Fibroblast of the aortic adventitia (primary cell): ENCODE measurements around the gene RPS6KA2. TPM values are rescaled to one million over a fixed set of nuclear protein-coding genes. Genes with fewer than 3 reads are reported as not detected.

Source experiments
- DNase-seq: peaks from one replicate; pipeline ENCODE4 v3.0.0-alpha.2; 2010; ENCODE audit warnings: low read depth
- H3K4me3 ChIP-seq: 2 replicates; pipeline ENCODE4 v1.5.1; 2011; ENCODE audit warnings: low read depth, mild to moderate bottlenecking, control low read depth, low read length, moderate library complexity
- total RNA-seq: library from RNA; depleted of rRNA; stranded (reverse); fragments of >200 nt; gene quantifications from 2 replicates; pipeline ENCODE4 v1.2.3, GENCODE V29; 2012; ENCODE audit warnings: low replicate concordance
- TF ChIP-seq, protein P1 (sequence below): IDR thresholded peaks from 2 replicates; pipeline ENCODE4 v1.5.1; 2011; ENCODE audit warnings: mild to moderate bottlenecking, low read length, control low read depth, inconsistent platforms; ENCODE audit not compliant: insufficient read depth

Gene RPS6KA2
- total RNA-seq, 1 donor = 89.7 TPM

DNA sequence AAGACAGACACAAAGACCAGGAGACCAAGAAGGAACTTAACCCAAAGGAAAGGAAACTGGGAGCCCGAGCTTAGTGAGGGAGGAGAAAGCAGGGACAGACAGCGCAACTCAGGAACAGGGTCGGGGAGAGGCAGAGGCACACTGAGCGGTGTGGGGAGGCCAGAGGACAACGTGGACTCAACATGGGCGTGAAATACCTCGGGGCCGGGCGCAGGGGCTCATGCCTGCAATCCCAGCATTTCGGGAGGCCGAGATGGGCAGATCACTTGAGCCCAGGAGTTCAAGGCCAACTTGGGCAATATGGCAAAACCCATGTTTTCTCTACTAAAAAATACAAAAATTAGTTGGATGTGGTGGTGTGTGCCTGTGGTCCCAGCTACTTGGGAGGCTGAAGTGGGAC is 5.7 kb upstream of the RPS6KA2 start:
- no peak for DNase-seq
- H3K4me3 ChIP-seq = no peak overlapping the region
- TF ChIP-seq, protein P1, sequence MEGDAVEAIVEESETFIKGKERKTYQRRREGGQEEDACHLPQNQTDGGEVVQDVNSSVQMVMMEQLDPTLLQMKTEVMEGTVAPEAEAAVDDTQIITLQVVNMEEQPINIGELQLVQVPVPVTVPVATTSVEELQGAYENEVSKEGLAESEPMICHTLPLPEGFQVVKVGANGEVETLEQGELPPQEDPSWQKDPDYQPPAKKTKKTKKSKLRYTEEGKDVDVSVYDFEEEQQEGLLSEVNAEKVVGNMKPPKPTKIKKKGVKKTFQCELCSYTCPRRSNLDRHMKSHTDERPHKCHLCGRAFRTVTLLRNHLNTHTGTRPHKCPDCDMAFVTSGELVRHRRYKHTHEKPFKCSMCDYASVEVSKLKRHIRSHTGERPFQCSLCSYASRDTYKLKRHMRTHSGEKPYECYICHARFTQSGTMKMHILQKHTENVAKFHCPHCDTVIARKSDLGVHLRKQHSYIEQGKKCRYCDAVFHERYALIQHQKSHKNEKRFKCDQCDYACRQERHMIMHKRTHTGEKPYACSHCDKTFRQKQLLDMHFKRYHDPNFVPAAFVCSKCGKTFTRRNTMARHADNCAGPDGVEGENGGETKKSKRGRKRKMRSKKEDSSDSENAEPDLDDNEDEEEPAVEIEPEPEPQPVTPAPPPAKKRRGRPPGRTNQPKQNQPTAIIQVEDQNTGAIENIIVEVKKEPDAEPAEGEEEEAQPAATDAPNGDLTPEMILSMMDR = no peak

DNA sequence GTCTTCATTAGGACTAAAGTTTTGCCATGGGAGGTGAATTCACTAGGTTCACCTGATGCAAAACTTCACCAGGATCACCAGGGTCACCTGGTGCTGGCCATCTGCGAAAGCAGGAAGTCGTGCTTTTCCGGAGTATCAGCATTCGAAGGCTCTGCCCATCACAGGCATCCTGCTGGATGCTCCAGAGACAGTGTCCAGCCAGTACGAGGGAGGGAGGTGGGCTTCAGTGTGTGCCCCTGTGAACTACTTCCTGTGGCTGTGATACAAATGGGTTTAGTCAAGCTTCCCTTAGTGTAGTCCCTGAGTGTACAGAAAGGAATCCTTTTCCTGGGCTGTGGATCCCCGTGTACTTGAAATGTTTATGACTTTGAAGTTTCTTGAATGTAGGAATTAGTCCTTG is 3.4 kb upstream of the RPS6KA2 start:
- TF ChIP-seq, protein P1 = no peak
- H3K4me3 ChIP-seq = no peak overlapping the region
- no peak for DNase-seq

DNA sequence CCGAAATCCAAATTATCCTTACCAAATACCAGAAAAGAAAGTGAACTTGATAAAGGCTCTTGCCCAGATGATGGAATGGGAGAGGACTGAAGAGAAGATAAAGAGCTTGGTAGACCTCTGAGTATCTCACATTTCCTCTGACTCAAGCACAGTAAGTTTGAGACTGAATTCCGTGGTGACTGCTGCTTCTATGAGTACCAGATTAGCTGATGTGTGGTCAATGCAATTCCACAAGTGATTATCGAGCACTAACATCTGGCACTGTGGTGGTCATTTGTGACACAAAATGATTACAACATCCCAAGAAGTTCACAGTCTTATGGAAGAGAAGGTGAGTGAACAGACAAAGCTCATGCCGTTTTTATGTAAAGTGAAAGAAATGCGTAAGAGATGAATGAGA is 2.6 kb upstream of the RPS6KA2 start:
- H3K4me3 ChIP-seq = no peak overlapping the region
- peak; percentile 74 for DNase-seq
- TF ChIP-seq, protein P1 = no peak

DNA sequence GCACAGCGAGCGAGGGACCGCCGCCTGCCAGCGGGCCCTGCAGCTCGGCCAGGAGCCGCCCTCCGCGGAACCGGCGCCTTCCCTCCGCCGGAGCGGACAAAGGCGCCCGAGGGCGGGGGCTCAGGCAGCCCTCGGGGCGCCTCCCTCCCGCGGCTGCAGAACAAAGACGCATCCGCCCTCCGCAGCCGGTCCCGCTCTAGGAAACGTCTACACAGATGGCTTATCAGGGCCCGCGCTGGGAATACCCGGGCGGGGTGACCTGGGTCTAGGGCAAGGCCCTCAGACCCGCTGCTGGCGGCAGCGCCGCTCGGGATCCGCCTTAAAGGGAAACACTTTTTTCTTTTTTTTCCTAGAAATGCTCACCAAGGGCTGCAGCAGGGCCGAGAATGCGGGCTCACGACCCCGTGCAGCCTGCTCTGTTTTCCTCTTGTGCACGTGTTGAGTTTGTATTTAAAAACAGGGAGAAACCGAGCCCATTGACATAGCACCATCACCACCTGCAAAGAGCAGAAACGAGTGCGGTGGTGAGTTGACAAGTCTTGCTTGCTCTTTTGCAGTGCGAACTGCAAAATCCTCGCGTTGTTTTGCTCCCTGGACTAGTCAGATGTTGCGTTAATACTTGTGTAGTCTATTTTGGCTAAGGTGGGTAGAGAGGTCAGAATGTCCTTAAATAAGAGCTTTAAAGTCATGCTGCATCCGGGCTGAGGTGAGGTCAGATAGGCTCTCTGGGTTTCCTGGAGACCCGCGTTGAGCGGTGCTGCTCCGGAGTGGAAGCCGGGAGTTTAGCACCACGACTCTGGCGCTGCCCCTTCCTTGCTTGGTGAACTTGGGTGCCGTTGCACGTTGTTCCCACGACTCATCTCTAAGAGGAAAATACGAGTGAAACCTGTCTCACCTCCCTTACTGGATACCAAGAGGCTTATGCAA is 1.1 kb upstream of the RPS6KA2 start:
- TF ChIP-seq, protein P1 = no peak
- peak overlapping the region; percentile 67 for H3K4me3 ChIP-seq
- peak; percentile 51 for DNase-seq

DNA sequence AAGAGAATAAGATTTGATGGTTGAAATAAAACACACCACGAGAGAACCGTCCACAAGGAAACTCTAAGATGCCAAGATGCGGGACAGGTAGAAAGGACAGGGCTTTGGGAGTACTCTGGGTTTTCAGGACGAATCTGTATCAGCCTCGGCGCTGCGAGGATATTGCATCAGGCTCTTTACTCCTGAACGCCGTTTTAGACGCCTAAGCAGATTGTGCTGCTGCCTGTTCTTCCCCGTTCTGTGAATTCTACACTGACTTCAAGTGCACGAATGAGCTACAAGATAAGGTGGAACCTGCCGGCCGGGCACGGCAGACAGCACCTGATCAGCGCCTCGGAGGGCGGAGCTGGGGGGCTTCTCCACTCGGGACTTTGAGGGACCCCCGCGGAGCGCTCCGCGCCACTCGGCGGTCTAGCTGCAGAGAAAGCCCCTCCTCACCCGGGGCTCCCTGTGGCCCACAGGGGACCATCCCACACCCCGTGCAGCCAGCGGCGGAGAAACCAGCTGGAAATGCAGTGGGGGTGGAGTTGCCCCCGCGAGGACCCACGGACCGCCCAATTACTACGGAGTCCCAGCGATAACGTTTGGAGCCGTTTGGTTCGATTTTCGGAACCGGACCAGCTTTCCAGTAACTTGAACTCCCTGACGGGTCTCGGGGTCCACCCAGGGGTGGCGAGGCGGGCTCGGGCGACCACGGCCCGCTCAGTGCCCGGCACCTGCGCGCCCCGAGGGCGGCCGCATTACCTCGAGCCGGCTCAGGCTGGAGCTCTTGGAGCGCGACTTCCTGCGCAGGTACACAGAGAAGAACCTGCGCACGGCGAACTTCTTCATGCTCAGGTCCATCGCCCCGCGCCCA is 646 bp downstream of the RPS6KA2 start:
- TF ChIP-seq, protein P1 = no peak
- H3K4me3 ChIP-seq = peak overlapping the region; percentile 85
- DNase-seq = peak; percentile 63

DNA sequence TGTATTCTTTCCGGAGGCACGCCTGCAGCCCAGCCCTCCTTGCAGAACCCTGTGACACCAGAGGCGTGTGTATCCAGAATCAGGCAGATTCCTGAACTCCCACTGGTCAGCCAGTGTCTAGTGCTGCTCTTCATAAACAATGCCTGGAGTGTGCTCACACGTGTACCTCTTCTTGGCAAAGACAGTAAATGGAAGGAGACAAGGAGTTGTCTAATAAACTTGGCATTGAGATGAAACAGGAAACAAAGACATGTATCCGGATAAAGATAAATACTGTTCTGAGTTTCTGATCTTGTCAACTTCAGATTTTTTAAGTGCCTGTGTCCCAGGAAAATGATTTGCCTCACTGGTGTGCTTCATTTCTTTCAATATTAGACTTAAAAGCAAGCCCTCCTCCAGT is 1.7 kb downstream of the RPS6KA2 start:
- H3K4me3 ChIP-seq = peak overlapping the region; percentile 85
- TF ChIP-seq, protein P1 = no peak
- DNase-seq = peak; percentile 40
